Adipocyte (in vitro differentiated cells): ENCODE measurements around the gene HPN.

Experiments used
- DNase-seq: peaks from one replicate; pipeline ENCODE4 v3.0.0-alpha.2; 2015; ENCODE audit warnings: low read depth
- H3K27me3 ChIP-seq: replicated peaks from 2 replicates; pipeline ENCODE4 v1.7.0; 2013; ENCODE audit warnings: mild to moderate bottlenecking, low read length, moderate library complexity; ENCODE audit not compliant: control insufficient read depth, insufficient read depth
- H3K36me3 ChIP-seq: 2 replicates; pipeline ENCODE4 v1.7.0; 2013; ENCODE audit warnings: low read length, mild to moderate bottlenecking, moderate library complexity; ENCODE audit not compliant: control insufficient read depth, insufficient read depth, severe bottlenecking
- H3K4me1 ChIP-seq: 2 replicates; pipeline ENCODE4 v1.7.0; 2013; ENCODE audit warnings: mild to moderate bottlenecking, low read length, moderate library complexity; ENCODE audit not compliant: control insufficient read depth, insufficient read depth
- H3K4me3 ChIP-seq: 2 replicates; pipeline ENCODE4 v1.7.0; 2013; ENCODE audit warnings: mild to moderate bottlenecking, low read length, moderate library complexity
- H3K9ac ChIP-seq: 2 replicates; pipeline ENCODE4 v1.7.0; 2013; ENCODE audit warnings: mild to moderate bottlenecking, low read length, moderate library complexity
- H3K9me3 ChIP-seq: 2 replicates; pipeline ENCODE4 v1.7.0; 2013; ENCODE audit warnings: mild to moderate bottlenecking, low read length, moderate library complexity; ENCODE audit not compliant: control insufficient read depth

The HPN gene

DNA sequence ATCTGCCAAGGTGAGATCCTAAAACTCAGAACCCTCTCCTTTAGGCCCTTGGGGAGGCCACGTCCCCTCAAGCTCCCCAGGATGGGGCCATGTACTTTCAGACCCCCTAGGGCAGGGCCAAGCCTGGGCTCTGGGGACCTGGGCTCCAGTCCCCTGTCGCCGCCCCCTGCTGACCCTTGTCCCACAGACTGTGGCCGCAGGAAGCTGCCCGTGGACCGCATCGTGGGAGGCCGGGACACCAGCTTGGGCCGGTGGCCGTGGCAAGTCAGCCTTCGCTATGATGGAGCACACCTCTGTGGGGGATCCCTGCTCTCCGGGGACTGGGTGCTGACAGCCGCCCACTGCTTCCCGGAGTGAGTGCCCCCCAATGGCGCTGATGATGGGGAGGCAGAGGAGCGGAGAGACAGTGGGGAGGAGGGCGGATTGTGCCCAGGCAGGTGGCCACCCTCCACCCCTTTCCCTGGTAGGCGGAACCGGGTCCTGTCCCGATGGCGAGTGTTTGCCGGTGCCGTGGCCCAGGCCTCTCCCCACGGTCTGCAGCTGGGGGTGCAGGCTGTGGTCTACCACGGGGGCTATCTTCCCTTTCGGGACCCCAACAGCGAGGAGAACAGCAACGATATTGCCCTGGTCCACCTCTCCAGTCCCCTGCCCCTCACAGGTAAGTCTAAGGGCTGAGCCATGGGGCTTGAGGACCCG is 18.8 kb downstream of the HPN start:
- Histone ChIP-seq H3K36me3 (no peaks in the 10 kb centered on the region), H3K4me3 (no peak overlapping the region), H3K27me3 (peaks cover 20% of the 10 kb centered on the region), H3K9ac (no peak overlapping the region), H3K9me3 (no peaks in the 10 kb centered on the region), H3K4me1 (peaks cover 6% of the 10 kb centered on the region)
- DNase-seq = no peak

DNA sequence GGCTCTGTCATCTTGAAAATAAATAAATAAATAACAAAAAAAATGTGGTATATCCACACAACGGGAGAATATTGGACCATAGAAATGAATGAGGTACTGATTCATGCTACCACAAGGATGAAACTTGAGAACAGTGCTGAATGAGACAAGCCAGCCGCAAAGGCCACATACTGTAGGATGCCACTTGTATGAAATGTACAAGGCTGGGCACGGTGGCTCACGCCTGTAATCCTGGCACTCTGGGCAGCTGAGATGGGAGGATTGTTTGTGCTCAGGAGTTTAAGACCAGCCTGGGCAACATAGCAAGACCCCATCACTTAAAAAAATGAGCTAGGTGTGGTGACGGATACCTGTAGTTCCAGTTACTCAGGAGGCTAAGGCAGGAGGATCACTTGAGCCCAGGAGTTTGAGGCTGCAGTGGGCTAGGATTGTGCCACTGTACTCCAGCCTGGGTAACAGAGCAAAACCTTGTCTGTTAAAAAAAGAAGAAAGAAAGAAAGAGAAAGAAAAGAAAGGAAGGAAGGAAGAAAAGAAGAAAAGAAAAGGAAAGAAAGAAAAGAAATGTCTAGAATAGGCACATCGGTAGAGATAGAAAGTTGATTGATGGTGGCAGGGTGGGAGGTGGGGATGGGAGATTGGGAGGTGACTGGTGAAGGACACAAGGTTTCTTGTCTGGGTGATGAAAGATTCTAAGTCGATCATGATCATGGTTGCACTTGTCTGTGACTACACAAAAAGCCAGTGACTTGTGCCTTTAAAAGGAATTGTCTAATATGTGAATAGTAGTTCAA is 20.3 kb downstream of the HPN start:
- Histone ChIP-seq H3K9ac (no peak overlapping the region), H3K9me3 (no peaks in the 10 kb centered on the region), H3K36me3 (no peaks in the 10 kb centered on the region), H3K4me1 (peaks cover 6% of the 10 kb centered on the region), H3K4me3 (no peak overlapping the region), H3K27me3 (peaks cover 7% of the 10 kb centered on the region)
- DNase-seq = no peak

DNA sequence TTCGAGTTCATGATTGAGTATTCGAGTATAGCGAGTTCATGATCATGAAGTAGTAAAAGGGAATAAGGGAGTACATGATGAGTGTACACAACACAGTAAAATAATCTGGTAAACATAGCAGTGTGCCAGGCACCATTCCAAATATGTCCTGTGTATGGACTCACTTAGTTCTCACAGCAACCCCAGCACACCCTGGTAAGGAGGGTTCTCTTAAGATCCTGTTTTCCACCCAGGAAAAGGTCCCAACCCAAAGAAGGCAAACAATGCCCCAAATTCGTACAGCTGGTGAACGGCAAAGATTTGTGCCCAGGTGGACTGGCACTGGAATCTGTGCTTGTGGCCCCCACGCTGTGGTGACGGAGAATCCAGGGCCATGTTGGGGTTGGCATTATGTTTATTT is 21.4 kb downstream of the HPN start:
- no peak overlapping the region for H3K4me3 ChIP-seq
- no peaks in the 10 kb centered on the region for H3K36me3 ChIP-seq
- peaks cover 4% of the 10 kb centered on the region for H3K27me3 ChIP-seq
- H3K9ac ChIP-seq = no peak overlapping the region
- DNase-seq = no peak
- no peaks in the 10 kb centered on the region for H3K9me3 ChIP-seq
- peaks cover 6% of the 10 kb centered on the region for H3K4me1 ChIP-seq

DNA sequence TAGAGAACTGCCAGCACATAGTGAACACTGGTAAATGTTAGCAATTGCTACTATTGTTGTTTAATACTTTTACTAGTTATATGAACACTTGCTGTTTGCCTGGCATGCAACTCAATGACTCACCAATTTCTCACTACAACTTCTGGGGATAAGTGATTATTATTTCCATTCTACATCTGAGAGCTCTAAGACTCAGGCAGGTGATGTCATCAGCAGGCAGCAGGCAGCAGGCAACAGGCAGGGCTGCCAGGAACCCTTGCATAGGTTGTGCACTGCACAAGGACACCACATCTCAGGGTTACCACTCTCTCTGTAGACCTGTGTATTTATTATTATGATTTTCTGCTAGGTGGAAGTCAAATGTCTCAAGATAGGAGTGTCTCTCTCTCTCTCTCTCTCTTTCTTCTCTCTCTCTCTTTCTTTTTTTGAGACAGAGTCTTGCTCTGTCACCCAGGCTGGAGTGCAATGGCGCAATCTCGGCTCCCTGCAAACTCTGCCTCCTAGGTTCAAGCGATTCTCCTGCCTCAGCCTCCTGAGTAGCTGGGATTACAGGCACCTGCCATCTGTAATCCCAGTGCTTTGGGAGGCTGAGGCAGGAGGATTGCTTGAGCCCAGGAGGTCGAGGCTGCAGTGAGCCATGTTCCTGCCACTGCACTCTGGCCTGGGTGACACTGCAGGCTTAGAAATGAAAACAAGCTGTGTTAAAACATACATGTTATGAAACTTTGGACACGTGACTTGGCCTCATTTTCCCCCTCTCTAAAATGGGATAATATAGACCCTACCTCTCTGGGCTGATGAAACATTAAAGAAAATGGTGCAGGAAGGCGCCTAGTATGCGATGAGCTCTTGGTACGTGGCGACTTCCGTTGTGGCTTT is 22.7 kb downstream of the HPN start:
- Histone ChIP-seq H3K4me3 (no peak overlapping the region), H3K4me1 (peaks cover 11% of the 10 kb centered on the region), H3K9ac (no peak overlapping the region), H3K9me3 (no peaks in the 10 kb centered on the region), H3K36me3 (no peaks in the 10 kb centered on the region), H3K27me3 (peaks cover 5% of the 10 kb centered on the region)
- DNase-seq = peak; percentile 40

DNA sequence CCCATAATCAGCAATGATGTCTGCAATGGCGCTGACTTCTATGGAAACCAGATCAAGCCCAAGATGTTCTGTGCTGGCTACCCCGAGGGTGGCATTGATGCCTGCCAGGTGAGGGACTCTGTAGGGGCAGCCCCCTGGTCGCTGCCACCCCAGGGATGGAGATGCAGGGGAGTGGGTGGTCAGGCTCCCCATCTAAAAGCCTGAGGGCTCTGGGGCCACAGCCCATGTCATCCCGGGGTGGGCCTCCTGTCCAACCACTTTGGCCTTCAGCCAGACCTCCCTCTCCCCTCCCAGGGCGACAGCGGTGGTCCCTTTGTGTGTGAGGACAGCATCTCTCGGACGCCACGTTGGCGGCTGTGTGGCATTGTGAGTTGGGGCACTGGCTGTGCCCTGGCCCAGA is 24.1 kb downstream of the HPN start:
- Histone ChIP-seq H3K9me3 (peaks cover 7% of the 10 kb centered on the region), H3K4me1 (peaks cover 11% of the 10 kb centered on the region), H3K9ac (no peak overlapping the region), H3K36me3 (no peaks in the 10 kb centered on the region), H3K4me3 (no peak overlapping the region), H3K27me3 (peaks cover 5% of the 10 kb centered on the region)
- DNase-seq = no peak

DNA sequence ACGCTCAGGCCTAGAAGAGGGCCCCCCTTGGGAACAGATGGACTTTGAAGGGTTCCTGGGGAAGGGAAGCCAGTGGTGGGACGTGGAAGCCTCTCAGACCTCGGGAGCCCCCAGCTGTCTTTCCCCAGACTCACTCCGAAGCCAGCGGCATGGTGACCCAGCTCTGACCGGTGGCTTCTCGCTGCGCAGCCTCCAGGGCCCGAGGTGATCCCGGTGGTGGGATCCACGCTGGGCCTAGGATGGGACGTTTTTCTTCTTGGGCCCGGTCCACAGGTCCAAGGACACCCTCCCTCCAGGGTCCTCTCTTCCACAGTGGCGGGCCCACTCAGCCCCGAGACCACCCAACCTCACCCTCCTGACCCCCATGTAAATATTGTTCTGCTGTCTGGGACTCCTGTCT is 24.6 kb downstream of the HPN start:
- peaks cover 9% of the 10 kb centered on the region for H3K9me3 ChIP-seq
- peaks cover 11% of the 10 kb centered on the region for H3K4me1 ChIP-seq
- H3K9ac ChIP-seq = no peak overlapping the region
- H3K4me3 ChIP-seq = no peak overlapping the region
- DNase-seq = no peak
- peaks cover 5% of the 10 kb centered on the region for H3K27me3 ChIP-seq
- H3K36me3 ChIP-seq = no peaks in the 10 kb centered on the region

DNA sequence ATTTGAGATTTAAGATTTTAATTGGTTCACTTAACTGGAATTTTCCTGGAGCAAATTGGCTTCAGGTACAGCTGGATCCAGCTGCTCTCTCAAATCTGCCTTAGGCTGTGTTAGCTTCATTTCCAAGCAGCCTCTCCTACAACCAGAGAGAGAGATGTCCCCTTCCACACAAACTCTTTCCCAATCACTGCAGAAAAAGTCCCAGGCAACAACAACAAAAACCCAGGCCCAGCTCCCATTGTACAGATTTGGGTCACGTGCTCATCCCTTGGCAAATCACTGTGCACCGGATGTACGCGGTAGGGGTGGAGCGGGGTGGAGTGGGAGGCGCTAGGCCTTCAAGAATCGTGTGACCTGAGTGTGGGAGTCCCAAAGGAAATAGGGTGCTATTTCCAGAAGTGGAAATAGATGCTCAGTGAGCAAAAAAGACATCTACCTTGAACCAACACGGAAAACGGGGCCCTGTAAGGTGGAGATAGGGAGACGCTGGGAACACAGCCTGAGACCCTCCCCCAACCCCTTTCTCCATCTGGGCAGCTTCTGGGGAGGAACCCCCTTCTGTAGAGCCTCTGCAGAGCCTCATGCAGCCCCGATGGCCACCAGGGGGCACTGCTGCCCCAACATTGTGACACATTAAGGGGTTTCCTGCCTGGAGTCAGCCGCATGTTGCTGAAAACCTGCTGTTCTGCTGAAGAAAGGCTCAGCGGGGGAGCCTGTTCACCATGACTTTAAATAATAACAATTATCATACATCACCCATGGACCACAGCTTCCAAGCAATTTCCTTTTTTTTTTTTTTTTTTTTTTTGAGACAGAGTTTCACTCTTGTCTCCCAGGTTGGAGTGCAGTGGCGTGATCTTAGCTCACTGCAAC is 25.4 kb downstream of the HPN start:
- Histone ChIP-seq H3K36me3 (no peaks in the 10 kb centered on the region), H3K9ac (no peak overlapping the region), H3K4me1 (peaks cover 11% of the 10 kb centered on the region), H3K9me3 (peaks cover 9% of the 10 kb centered on the region), H3K4me3 (no peak overlapping the region), H3K27me3 (peaks cover 5% of the 10 kb centered on the region)
- DNase-seq = peak; percentile 94

DNA sequence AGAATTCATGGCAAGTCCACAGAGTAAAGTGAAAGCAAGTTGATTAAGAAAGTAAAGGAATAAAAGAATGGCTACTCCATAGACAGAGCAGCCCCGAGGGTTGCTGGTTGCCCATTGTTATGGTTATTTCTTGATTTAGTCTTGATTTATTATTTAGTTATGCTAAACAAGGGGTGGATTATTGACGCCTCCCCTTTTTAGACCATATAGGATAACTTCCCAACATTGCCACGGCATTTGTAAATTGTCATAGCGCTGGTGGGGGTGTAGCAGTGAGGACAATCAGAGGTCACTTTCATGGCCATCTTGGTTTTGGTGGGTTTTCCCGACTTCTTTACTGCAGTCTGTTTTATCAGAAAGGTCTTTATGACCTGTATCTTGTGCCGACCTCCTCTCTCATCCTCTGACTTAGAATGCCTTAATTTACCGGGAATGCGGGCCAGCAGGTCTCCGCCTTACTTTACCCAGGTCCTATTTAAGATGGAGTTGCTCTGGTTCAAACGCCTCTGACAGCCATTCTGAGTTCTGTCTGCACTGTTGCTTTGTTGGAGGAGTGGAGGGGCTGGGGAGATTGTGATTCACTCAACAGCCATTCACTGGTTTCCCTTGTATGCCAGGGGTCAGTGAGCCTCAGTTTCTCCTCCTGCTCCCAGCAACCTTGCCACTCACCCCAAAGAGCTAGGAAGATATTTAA is 27.6 kb downstream of the HPN start:
- Histone ChIP-seq H3K4me3 (no peak overlapping the region), H3K4me1 (peaks cover 6% of the 10 kb centered on the region), H3K9ac (no peak overlapping the region), H3K9me3 (peaks cover 9% of the 10 kb centered on the region), H3K27me3 (peaks cover 11% of the 10 kb centered on the region), H3K36me3 (no peaks in the 10 kb centered on the region)
- DNase-seq = no peak

DNA sequence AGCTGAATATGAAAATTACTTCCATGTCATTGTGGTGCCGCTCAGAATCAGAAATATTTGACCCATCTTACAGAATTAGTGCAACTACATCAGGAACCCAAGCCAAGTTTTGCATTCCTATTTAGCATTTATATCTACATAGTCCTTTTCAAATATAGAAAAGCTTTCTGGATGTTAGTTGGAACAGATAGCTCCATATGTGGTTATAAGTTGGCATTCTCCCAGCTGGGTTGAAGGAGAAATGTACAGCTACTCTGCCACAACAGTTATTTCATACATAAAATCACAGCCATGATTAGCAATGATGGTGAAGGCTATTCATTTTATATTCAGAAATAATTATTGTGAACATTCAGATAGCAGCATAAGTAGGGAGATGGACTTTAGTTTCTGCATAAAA is 28.2 kb downstream of the HPN start:
- peaks cover 5% of the 10 kb centered on the region for H3K4me1 ChIP-seq
- peaks cover 11% of the 10 kb centered on the region for H3K27me3 ChIP-seq
- no peak overlapping the region for H3K4me3 ChIP-seq
- no peak overlapping the region for H3K9ac ChIP-seq
- H3K36me3 ChIP-seq = no peaks in the 10 kb centered on the region
- peaks cover 9% of the 10 kb centered on the region for H3K9me3 ChIP-seq
- peak; percentile 39 for DNase-seq

DNA sequence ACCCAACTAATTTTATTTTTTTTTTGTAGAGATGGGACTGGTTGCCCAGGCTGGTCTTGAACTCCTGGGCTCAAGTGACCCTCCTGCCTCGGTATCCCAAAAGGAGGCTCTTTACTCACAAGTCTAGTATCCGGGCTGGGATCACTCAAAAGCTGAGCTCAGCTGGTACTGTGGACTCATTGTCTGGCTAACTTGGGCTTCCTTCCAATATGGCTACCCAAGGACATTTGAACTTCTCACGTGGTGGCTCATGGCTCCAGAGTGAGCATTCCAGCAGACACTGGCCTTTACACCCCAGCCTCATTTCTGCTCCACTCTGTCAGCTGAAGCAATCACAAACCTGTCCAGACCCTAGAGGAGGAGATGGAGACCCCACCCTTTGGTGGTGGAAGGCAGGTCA is 28.9 kb downstream of the HPN start:
- Histone ChIP-seq H3K9ac (no peak overlapping the region), H3K4me3 (no peak overlapping the region), H3K9me3 (peaks cover 9% of the 10 kb centered on the region), H3K27me3 (peaks cover 11% of the 10 kb centered on the region), H3K4me1 (peaks cover 5% of the 10 kb centered on the region), H3K36me3 (no peaks in the 10 kb centered on the region)
- DNase-seq = no peak
